ENCODE results near the gene BHLHE41. TPM values are rescaled to one million over a fixed set of nuclear protein-coding genes. Genes with fewer than 3 reads are reported as not detected.

Gene BHLHE41
- total RNA-seq, 1 donor from 2014 or later, result 2.9 TPM

GRCh38 chr12:26149968-26150500 lies 25.2 kb upstream of the BHLHE41 start:
- H3K4me1 Mint-ChIP-seq (ENCODE audit: low read depth, unreplicated experiment), result peaks cover 34% of the 10 kb centered on the region
- Histone ChIP-seq H3K9me3 (ENCODE audit: insufficient read depth, low read depth, low read length) (no peaks in the 10 kb centered on the region), H3K27ac (ENCODE audit: low read depth, low read length) (peak overlapping the region; percentile 64), H4K20me1 (ENCODE audit: insufficient read depth, low read length) (no peaks in the 10 kb centered on the region), H3K79me2 (ENCODE audit: insufficient read depth, low read length) (no peaks in the 10 kb centered on the region), H2AFZ (ENCODE audit: low read depth, low read length) (no peak overlapping the region), H3K9ac (ENCODE audit: low read length) (no peak overlapping the region), H3K27me3 (ENCODE audit: insufficient read depth, low read length) (no peaks in the 10 kb centered on the region), H3K4me2 (ENCODE audit: low read length) (no peak overlapping the region), H3K4me1 (ENCODE audit: insufficient read depth, low read length) (peaks cover 36% of the 10 kb centered on the region), H3K36me3 (ENCODE audit: insufficient read depth, low read length) (no peaks in the 10 kb centered on the region), H3K4me3 (ENCODE audit: insufficient read depth, low read depth, low read length) (no peak overlapping the region)
- H3K4me3 Mint-ChIP-seq (ENCODE audit: unreplicated experiment), result no peak overlapping the region
- H3K27me3 Mint-ChIP-seq (ENCODE audit: low read depth, unreplicated experiment), result peaks cover 1% of the 10 kb centered on the region
- TF ChIP-seq CTCF (IDR thresholded peaks at IDR 0.05; ENCODE audit: insufficient read depth, low read depth, low read length) (no peak), EZH2 (IDR thresholded peaks at IDR 0.05; ENCODE audit: insufficient read depth, low read length) (no peak)
- no peaks in the 10 kb centered on the region for H3K36me3 Mint-ChIP-seq (ENCODE audit: low read depth, unreplicated experiment)
- no peak for DNase-seq (ENCODE audit: low read depth)
- no peak overlapping the region for H3K27ac Mint-ChIP-seq (ENCODE audit: unreplicated experiment)
- FAIRE-seq, result no peak
- no peaks in the 10 kb centered on the region for H3K9me3 Mint-ChIP-seq (ENCODE audit: unreplicated experiment)

GRCh38 chr12:26148291-26148690 lies 23.5 kb upstream of the BHLHE41 start:
- no peak for FAIRE-seq
- peaks cover 4% of the 10 kb centered on the region for H3K27me3 Mint-ChIP-seq (ENCODE audit: low read depth, unreplicated experiment)

More at GRCh38 chr12:26148291-26148690, 23.5 kb upstream of the BHLHE41 start:
- Histone ChIP-seq H3K27me3 (ENCODE audit: insufficient read depth, low read length) (no peaks in the 10 kb centered on the region), H4K20me1 (ENCODE audit: insufficient read depth, low read length) (no peaks in the 10 kb centered on the region), H3K9me3 (ENCODE audit: insufficient read depth, low read depth, low read length) (no peaks in the 10 kb centered on the region), H3K9ac (ENCODE audit: low read length) (no peak overlapping the region), H3K79me2 (ENCODE audit: insufficient read depth, low read length) (no peaks in the 10 kb centered on the region), H3K36me3 (ENCODE audit: insufficient read depth, low read length) (no peaks in the 10 kb centered on the region), H3K4me3 (ENCODE audit: insufficient read depth, low read depth, low read length) (no peak overlapping the region), H2AFZ (ENCODE audit: low read depth, low read length) (no peak overlapping the region), H3K4me2 (ENCODE audit: low read length) (no peak overlapping the region), H3K27ac (ENCODE audit: low read depth, low read length) (no peak overlapping the region), H3K4me1 (ENCODE audit: insufficient read depth, low read length) (peaks cover 25% of the 10 kb centered on the region)
- Mint-ChIP-seq H3K4me1 (ENCODE audit: low read depth, unreplicated experiment) (peaks cover 20% of the 10 kb centered on the region), H3K9me3 (ENCODE audit: unreplicated experiment) (no peaks in the 10 kb centered on the region), H3K4me3 (ENCODE audit: unreplicated experiment) (no peak overlapping the region), H3K36me3 (ENCODE audit: low read depth, unreplicated experiment) (no peaks in the 10 kb centered on the region), H3K27ac (ENCODE audit: unreplicated experiment) (no peak overlapping the region)
- TF ChIP-seq CTCF (IDR thresholded peaks at IDR 0.05; ENCODE audit: insufficient read depth, low read depth, low read length), result no peak
- TF ChIP-seq EZH2 (IDR thresholded peaks at IDR 0.05; ENCODE audit: insufficient read depth, low read length), result no peak
- no peak for DNase-seq (ENCODE audit: low read depth)

Data from astrocyte (in vitro differentiated cells and primary cell).